ENCODE measurements around the gene PLA2G2F. TPM values are rescaled to one million over a fixed set of nuclear protein-coding genes. Genes with fewer than 3 reads are reported as not detected.

The PLA2G2F gene
- total RNA-seq, 1 experiment from 2014 or later: not detected

DNA sequence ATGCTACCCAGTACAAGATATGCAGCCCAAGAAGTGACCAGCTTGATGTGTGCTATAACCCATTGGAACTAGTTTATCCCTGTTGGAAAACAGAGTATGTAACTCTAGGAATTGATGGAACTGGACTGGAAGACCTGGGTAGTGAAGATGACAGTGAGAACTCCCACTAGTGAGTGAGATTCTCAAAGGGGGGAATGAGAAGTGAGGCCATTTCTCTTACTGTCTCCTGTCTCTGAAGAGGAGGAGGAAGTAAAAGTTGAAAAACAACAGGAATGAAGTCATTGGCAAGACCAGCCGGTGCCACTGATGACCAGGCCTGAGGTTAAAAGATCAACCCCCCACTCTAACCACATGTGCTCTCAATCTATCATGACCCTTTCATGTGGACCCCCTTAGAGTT is 20.9 kb downstream of the PLA2G2F start:
- no peak for TF ChIP-seq ZNF671 (CRISPR knock-in tag; IDR thresholded peaks at IDR 0.05)
- TF ChIP-seq, protein P1, sequence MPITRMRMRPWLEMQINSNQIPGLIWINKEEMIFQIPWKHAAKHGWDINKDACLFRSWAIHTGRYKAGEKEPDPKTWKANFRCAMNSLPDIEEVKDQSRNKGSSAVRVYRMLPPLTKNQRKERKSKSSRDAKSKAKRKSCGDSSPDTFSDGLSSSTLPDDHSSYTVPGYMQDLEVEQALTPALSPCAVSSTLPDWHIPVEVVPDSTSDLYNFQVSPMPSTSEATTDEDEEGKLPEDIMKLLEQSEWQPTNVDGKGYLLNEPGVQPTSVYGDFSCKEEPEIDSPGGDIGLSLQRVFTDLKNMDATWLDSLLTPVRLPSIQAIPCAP (CRISPR knock-in tag; IDR thresholded peaks at IDR 0.05): no peak
- TF ChIP-seq, protein P2, sequence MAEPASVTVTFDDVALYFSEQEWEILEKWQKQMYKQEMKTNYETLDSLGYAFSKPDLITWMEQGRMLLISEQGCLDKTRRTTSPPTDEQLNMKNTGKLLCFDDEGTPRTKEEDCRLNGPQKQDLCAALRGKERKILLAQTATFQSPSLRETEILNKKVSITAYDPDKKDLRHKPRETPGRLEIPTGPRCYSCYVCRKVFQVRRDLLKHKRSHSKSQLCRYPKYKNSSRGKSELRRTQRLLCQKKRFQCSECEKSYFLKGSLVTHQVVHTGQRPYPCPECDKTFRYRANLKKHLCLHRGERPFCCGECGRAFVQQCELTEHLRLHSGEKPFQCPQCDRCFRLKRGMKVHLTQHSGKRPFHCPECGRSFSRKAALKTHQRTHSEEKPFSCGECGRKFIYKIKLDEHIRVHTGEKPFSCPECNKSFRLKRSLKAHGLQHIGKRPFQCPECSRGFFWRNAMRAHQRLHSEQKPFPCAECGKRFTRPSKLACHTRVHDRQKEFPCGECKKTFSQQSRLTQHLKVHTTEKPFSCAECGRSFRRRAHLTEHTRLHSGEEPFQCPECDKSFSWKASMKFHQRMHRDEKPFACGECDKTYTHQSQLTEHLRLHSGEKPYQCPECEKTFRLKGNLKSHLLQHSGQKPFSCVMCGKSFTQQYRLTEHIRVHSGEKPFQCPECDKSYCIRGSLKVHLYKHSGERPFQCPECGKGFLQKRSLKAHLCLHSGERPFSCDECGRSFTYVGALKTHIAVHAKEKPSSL (CRISPR knock-in tag; conservative IDR thresholded peaks at IDR 0.05): no peak
- TF ChIP-seq RORB (CRISPR knock-in tag; IDR thresholded peaks at IDR 0.05): no peak
- TF ChIP-seq JAZF1 (CRISPR knock-in tag; IDR thresholded peaks at IDR 0.05): no peak
- no peak for TF ChIP-seq ZNF416 (CRISPR knock-in tag; IDR thresholded peaks at IDR 0.05)
- TF ChIP-seq, protein P3, sequence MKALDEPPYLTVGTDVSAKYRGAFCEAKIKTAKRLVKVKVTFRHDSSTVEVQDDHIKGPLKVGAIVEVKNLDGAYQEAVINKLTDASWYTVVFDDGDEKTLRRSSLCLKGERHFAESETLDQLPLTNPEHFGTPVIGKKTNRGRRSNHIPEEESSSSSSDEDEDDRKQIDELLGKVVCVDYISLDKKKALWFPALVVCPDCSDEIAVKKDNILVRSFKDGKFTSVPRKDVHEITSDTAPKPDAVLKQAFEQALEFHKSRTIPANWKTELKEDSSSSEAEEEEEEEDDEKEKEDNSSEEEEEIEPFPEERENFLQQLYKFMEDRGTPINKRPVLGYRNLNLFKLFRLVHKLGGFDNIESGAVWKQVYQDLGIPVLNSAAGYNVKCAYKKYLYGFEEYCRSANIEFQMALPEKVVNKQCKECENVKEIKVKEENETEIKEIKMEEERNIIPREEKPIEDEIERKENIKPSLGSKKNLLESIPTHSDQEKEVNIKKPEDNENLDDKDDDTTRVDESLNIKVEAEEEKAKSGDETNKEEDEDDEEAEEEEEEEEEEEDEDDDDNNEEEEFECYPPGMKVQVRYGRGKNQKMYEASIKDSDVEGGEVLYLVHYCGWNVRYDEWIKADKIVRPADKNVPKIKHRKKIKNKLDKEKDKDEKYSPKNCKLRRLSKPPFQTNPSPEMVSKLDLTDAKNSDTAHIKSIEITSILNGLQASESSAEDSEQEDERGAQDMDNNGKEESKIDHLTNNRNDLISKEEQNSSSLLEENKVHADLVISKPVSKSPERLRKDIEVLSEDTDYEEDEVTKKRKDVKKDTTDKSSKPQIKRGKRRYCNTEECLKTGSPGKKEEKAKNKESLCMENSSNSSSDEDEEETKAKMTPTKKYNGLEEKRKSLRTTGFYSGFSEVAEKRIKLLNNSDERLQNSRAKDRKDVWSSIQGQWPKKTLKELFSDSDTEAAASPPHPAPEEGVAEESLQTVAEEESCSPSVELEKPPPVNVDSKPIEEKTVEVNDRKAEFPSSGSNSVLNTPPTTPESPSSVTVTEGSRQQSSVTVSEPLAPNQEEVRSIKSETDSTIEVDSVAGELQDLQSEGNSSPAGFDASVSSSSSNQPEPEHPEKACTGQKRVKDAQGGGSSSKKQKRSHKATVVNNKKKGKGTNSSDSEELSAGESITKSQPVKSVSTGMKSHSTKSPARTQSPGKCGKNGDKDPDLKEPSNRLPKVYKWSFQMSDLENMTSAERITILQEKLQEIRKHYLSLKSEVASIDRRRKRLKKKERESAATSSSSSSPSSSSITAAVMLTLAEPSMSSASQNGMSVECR (CRISPR knock-in tag; IDR thresholded peaks at IDR 0.05; ENCODE audit: borderline replicate concordance): no peak
- TF ChIP-seq, protein P4, sequence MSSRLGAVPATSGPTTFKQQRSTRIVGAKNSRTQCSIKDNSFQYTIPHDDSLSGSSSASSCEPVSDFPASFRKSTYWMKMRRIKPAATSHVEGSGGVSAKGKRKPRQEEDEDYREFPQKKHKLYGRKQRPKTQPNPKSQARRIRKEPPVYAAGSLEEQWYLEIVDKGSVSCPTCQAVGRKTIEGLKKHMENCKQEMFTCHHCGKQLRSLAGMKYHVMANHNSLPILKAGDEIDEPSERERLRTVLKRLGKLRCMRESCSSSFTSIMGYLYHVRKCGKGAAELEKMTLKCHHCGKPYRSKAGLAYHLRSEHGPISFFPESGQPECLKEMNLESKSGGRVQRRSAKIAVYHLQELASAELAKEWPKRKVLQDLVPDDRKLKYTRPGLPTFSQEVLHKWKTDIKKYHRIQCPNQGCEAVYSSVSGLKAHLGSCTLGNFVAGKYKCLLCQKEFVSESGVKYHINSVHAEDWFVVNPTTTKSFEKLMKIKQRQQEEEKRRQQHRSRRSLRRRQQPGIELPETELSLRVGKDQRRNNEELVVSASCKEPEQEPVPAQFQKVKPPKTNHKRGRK (CRISPR knock-in tag; IDR thresholded peaks at IDR 0.05; ENCODE audit: borderline replicate concordance): no peak
- TF ChIP-seq CBFB (CRISPR knock-in tag; IDR thresholded peaks at IDR 0.05; ENCODE audit: low read depth): no peak
- no peak for TF ChIP-seq NR3C1 (CRISPR knock-in tag; conservative IDR thresholded peaks at IDR 0.05; ENCODE audit: low read depth)
- TF ChIP-seq TEAD4 (CRISPR knock-in tag; IDR thresholded peaks at IDR 0.05): no peak
- no peak for TF ChIP-seq TP53 (CRISPR knock-in tag; IDR thresholded peaks at IDR 0.05)
- TF ChIP-seq ZMAT4 (CRISPR knock-in tag; IDR thresholded peaks at IDR 0.05): no peak
- no peak for TF ChIP-seq ZNF396 (CRISPR knock-in tag; IDR thresholded peaks at IDR 0.05; ENCODE audit: borderline replicate concordance)
- TF ChIP-seq, protein P5, sequence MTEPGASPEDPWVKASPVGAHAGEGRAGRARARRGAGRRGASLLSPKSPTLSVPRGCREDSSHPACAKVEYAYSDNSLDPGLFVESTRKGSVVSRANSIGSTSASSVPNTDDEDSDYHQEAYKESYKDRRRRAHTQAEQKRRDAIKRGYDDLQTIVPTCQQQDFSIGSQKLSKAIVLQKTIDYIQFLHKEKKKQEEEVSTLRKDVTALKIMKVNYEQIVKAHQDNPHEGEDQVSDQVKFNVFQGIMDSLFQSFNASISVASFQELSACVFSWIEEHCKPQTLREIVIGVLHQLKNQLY (CRISPR knock-in tag; IDR thresholded peaks at IDR 0.05): no peak
- no peak for TF ChIP-seq KAT7 (CRISPR knock-in tag; IDR thresholded peaks at IDR 0.05; ENCODE audit: borderline replicate concordance)
- DNase-seq (ENCODE audit: low spot score) (no peak), ATAC-seq (no peak)
- no peak overlapping the region for H3K27ac Mint-ChIP-seq
- peaks cover 9% of the 10 kb centered on the region for H3K27me3 Mint-ChIP-seq (ENCODE audit: low read depth)
- ChIA-PET POLR2A (no interaction called here), CTCF (no interaction called here)
- peaks cover 36% of the 10 kb centered on the region for H3K36me3 Mint-ChIP-seq
- H3K4me1 Mint-ChIP-seq: peaks cover 7% of the 10 kb centered on the region
- H3K4me3 Mint-ChIP-seq: no peak overlapping the region
- peaks cover 51% of the 10 kb centered on the region for H3K9me3 Mint-ChIP-seq
